HCT116 (cell line): ENCODE results near the gene PTCSC3. TPM values are rescaled to one million over a fixed set of nuclear protein-coding genes. Genes with fewer than 3 reads are reported as not detected.

Experiments
- ATAC-seq: fragments of 200-7000 bp; cut with Tn5 transposase; 2 replicates; pipeline ENCODE4 v1.9.1; 2020; ENCODE audit warnings: mild to moderate bottlenecking, moderate library complexity
- BruUV-seq: library from RNA; stranded (reverse); fragments of 400-500 nt; replicated peaks from 2 replicates; lab custom pipeline; 2021; lab: Mats Ljungman, UMichigan
- CTCF ChIA-PET: fragments of 300-600 bp; sonication (Branson Sonifier 250); formaldehyde crosslinking; loops from one replicate; lab custom pipeline; 2021; ENCODE audit warnings: antibody characterized with exemption; lab: Charles Lee
- POLR2A ChIA-PET: fragments of 300-600, 350-600 bp; sonication (Branson Sonifier 250); formaldehyde crosslinking; loops from one replicate; lab custom pipeline; 2021; ENCODE audit warnings: antibody characterized with exemption; lab: Charles Lee
- RAD21 ChIA-PET, 2 experiments: fragments of 300-600 bp; sonication (Branson Sonifier 250); formaldehyde crosslinking; loops; one replicate each; lab custom pipeline; 2023; ENCODE audit warnings: low total read pairs in 2 of 2; ENCODE audit not compliant: uncharacterized antibody in 2 of 2, unreplicated experiment in 2 of 2, low non-redundant PET in 1 of 2; lab: Charles Lee
- DNase-seq: peaks from one replicate; pipeline ENCODE4 v3.0.0-alpha.2; 2010; ENCODE audit warnings: low read depth, low spot score
- H2AFZ ChIP-seq: fragments of 200-600 bp; shearing (Covaris generic), sonication (generic); 2 replicates; pipeline ENCODE4 v1.6.1; 2017; ENCODE audit warnings: low read depth, mixed run types, mixed read lengths, antibody characterized with exemption, low read length; ENCODE audit not compliant: poor library complexity, severe bottlenecking
- H3K27ac ChIP-seq: 2 replicates; pipeline ENCODE4 v1.5.1; 2012; ENCODE audit warnings: low read depth, low read length
- H3K27me3 ChIP-seq: fragments of 200-600 bp; sonication (generic); 2 replicates; pipeline ENCODE4 v1.6.1; 2016; ENCODE audit warnings: mixed run types, low read length, mixed read lengths; ENCODE audit not compliant: insufficient read depth
- H3K36me3 ChIP-seq, 2 experiments: fragments of 200-500 bp in 1 of 2; fragments of 200-600 bp in 1 of 2; sonication (Bioruptor generic) in 1 of 2; sonication (generic) in 1 of 2; 2 replicates each; pipeline versions ENCODE4 v1.5.1 to v1.6.1; 2014 to 2016; ENCODE audit warnings: low read length in 2 of 2, inconsistent platforms in 1 of 2, mixed read lengths in 1 of 2, mixed run types in 1 of 2; ENCODE audit not compliant: insufficient read depth in 2 of 2, control insufficient read depth in 1 of 2
- H3K4me1 ChIP-seq, 2 experiments: fragments of 200-600 bp in 1 of 2; sonication (generic) in 1 of 2; 2 replicates each; pipeline versions ENCODE4 v1.5.1 to v1.6.1; 2012 to 2017; ENCODE audit warnings: low read length in 2 of 2, inconsistent platforms in 1 of 2, mild to moderate bottlenecking in 1 of 2, mixed read lengths in 1 of 2, mixed run types in 1 of 2, moderate library complexity in 1 of 2; ENCODE audit not compliant: insufficient read depth in 2 of 2, control insufficient read depth in 1 of 2
- H3K4me2 ChIP-seq: fragments of 200-600 bp; sonication (generic); 2 replicates; pipeline ENCODE4 v1.6.1; 2017; ENCODE audit warnings: mixed run types, low read length, mixed read lengths
- H3K4me3 ChIP-seq, 2 experiments: fragments of 200-600 bp in 1 of 2; sonication (generic) in 1 of 2; replicated peaks in 1 of 2; 2 replicates each; pipeline ENCODE4 v1.5.1; 2011 to 2016; ENCODE audit warnings: low read length in 2 of 2, control low read depth in 1 of 2, low read depth in 1 of 2, mild to moderate bottlenecking in 1 of 2, mixed read lengths in 1 of 2, mixed run types in 1 of 2
- H3K79me2 ChIP-seq: fragments of 200-600 bp; sonication (generic); 2 replicates; pipeline ENCODE4 v1.6.1; 2017; ENCODE audit warnings: mild to moderate bottlenecking, mixed run types, low read length, moderate library complexity, mixed read lengths; ENCODE audit not compliant: insufficient read depth
- H3K9ac ChIP-seq: fragments of 200-600 bp; sonication (generic); 2 replicates; pipeline ENCODE4 v1.6.1; 2016; ENCODE audit warnings: low read length, mixed read lengths
- H3K9me2 ChIP-seq: fragments of 200-600 bp; sonication (generic), shearing (Covaris generic); 2 replicates; pipeline ENCODE4 v1.6.1; 2017; ENCODE audit warnings: mixed run types, mild to moderate bottlenecking, moderate library complexity; ENCODE audit not compliant: insufficient read depth
- H3K9me3 ChIP-seq, 2 experiments: fragments of 200-500 bp in 1 of 2; fragments of 200-600 bp in 1 of 2; sonication (Bioruptor generic) in 1 of 2; sonication (generic) in 1 of 2; 2 replicates each; pipeline ENCODE4 v1.6.1; 2014 to 2017; ENCODE audit warnings: low read length in 2 of 2, mixed read lengths in 2 of 2, inconsistent platforms in 1 of 2, low read depth in 1 of 2, mild to moderate bottlenecking in 1 of 2, mixed run types in 1 of 2, moderate library complexity in 1 of 2; ENCODE audit not compliant: control insufficient read depth in 1 of 2, insufficient read depth in 1 of 2
- H4K20me1 ChIP-seq: fragments of 200-600 bp; sonication (generic), shearing (Covaris generic); 2 replicates; pipeline ENCODE4 v1.6.1; 2017; ENCODE audit warnings: mixed run types, mild to moderate bottlenecking, moderate library complexity; ENCODE audit not compliant: insufficient read depth
- ATF3 ChIP-seq: IDR thresholded peaks from 2 replicates; pipeline ENCODE4 v1.6.1; 2012
- CBX3 ChIP-seq: IDR thresholded peaks from 2 replicates; pipeline ENCODE4 v1.6.1; 2012; ENCODE audit warnings: low read depth
- EGR1 ChIP-seq: IDR thresholded peaks from 2 replicates; pipeline ENCODE4 v1.6.1; 2012; ENCODE audit warnings: low read depth
- EZH2phosphoT487 ChIP-seq: fragments of 200-600 bp; IDR thresholded peaks from 2 replicates; pipeline ENCODE4 v1.6.1; 2018; ENCODE audit warnings: antibody characterized with exemption, borderline replicate concordance
- FOSL1 ChIP-seq: IDR thresholded peaks from 2 replicates; pipeline ENCODE4 v1.6.1; 2012; ENCODE audit warnings: low read depth
- JUND ChIP-seq: IDR thresholded peaks from 2 replicates; pipeline ENCODE4 v1.6.1; 2012
- MAX ChIP-seq: IDR thresholded peaks from 2 replicates; pipeline ENCODE4 v1.6.1; 2012
- POLR2A ChIP-seq: IDR thresholded peaks from 2 replicates; pipeline ENCODE4 v1.7.0; 2011; ENCODE audit warnings: borderline replicate concordance; ENCODE audit not compliant: insufficient read depth, insufficient read length; ENCODE audit errors: extremely low read depth
- POLR2AphosphoS5 ChIP-seq: IDR thresholded peaks from 2 replicates; pipeline ENCODE4 v1.6.1; 2011; ENCODE audit warnings: mild to moderate bottlenecking, low read depth, low read length, moderate library complexity
- RAD21 ChIP-seq: IDR thresholded peaks from 2 replicates; pipeline ENCODE4 v1.6.1; 2012; ENCODE audit warnings: low read depth, mild to moderate bottlenecking
- REST ChIP-seq: IDR thresholded peaks from 2 replicates; pipeline ENCODE4 v1.6.1; 2012; ENCODE audit warnings: low read depth
- SIN3A ChIP-seq: IDR thresholded peaks from 2 replicates; pipeline ENCODE4 v1.6.1; 2012; ENCODE audit warnings: low read depth
- SP1 ChIP-seq: IDR thresholded peaks from 2 replicates; pipeline ENCODE4 v1.6.1; 2012; ENCODE audit warnings: low read depth
- SRF ChIP-seq: IDR thresholded peaks from 2 replicates; pipeline ENCODE4 v1.6.1; 2012; ENCODE audit warnings: low read depth
- TCF7L2 ChIP-seq: IDR thresholded peaks from 2 replicates; pipeline ENCODE4 v1.7.0; 2011; ENCODE audit warnings: borderline replicate concordance, inconsistent platforms; ENCODE audit not compliant: insufficient read depth, insufficient read length; ENCODE audit errors: extremely low read depth
- YY1 ChIP-seq: IDR thresholded peaks from 2 replicates; pipeline ENCODE4 v1.6.1; 2011; ENCODE audit warnings: low read length, low read depth, moderate library complexity, mild to moderate bottlenecking; ENCODE audit not compliant: insufficient replicate concordance; ENCODE audit errors: extremely low read depth
- ZBTB33 ChIP-seq: IDR thresholded peaks from 2 replicates; pipeline ENCODE4 v1.6.1; 2011; ENCODE audit warnings: mild to moderate bottlenecking, low read length, moderate library complexity; ENCODE audit not compliant: insufficient replicate concordance; ENCODE audit errors: extremely low read depth
- ZFX ChIP-seq: fragments of 450-650 bp; IDR thresholded peaks from 2 replicates; pipeline ENCODE4 v1.6.1; 2017
- ZNF274 ChIP-seq: fragments of 200-500 bp; sonication (Bioruptor generic); IDR thresholded peaks from 2 replicates; pipeline ENCODE4 v1.6.1; 2014; ENCODE audit warnings: mild to moderate bottlenecking, low read depth, low read length, inconsistent platforms
- intact Hi-C: fragments of 100-400 bp; cut with micrococcal nuclease; formaldehyde crosslinking; loops from 2 replicates; pipeline ENCODE4 v1.10.0; 2022
- total RNA-seq: library from RNA; stranded (reverse); gene quantifications from one replicate; pipeline ENCODE4 v1.2.1, GENCODE V29; 2021; ENCODE audit not compliant: unreplicated experiment

The PTCSC3 gene
- total RNA-seq, 1 experiment from 2014 or later, result not detected

GRCh38 chr14:36085861-36086260 is 90.7 kb downstream of the PTCSC3 start:
- intact Hi-C loops, result no loop called here
- CTCF ChIA-PET, result interaction anchor here (2.5 kb wide), 1 partner anchor 16 kb away, joined by 9 read pairs; no protein-coding TSS in a partner anchor
- no peak for TF ChIP-seq SRF
- no peak for TF ChIP-seq RAD21
- no peak for TF ChIP-seq ZNF274
- TF ChIP-seq SP1, result no peak
- TF ChIP-seq FOSL1, result no peak
- TF ChIP-seq JUND, result no peak
- TF ChIP-seq EZH2phosphoT487, result no peak
- no peak for TF ChIP-seq SIN3A
- TF ChIP-seq POLR2A, result no peak
- TF ChIP-seq CBX3, result no peak
- TF ChIP-seq EGR1, result no peak
- no peak for TF ChIP-seq YY1
- no peak for TF ChIP-seq ZFX
- TF ChIP-seq REST, result no peak
- TF ChIP-seq POLR2AphosphoS5, result no peak
- TF ChIP-seq ATF3, result no peak
- TF ChIP-seq ZBTB33, result no peak
- TF ChIP-seq MAX, result no peak
- TF ChIP-seq TCF7L2, result no peak
- TF ChIP-seq, all 23 proteins: peak for 0
- POLR2A ChIA-PET, result no interaction called here
- Histone ChIP-seq H2AFZ (no peak overlapping the region), H3K27me3 (no peaks in the 10 kb centered on the region), H3K4me1 (peaks cover under 1 to 2% of the 10 kb centered on the region in 2 experiments; a peak in 3 of 4 replicates), H3K4me3 (no peak overlapping the region), H4K20me1 (no peaks in the 10 kb centered on the region), H3K27ac (no peak overlapping the region), H3K9me3 (no peaks in the 10 kb centered on the region), H3K9me2 (no peaks in the 10 kb centered on the region), H3K79me2 (no peaks in the 10 kb centered on the region), H3K9ac (no peak overlapping the region), H3K4me2 (no peak overlapping the region), H3K36me3 (no peaks in the 10 kb centered on the region)
- no TSS peak for BruUV-seq
- ATAC-seq (no peak), DNase-seq (no peak)
- RAD21 ChIA-PET, result no interaction called here
